Pulmonary artery endothelial cell (primary cell): ENCODE results near the gene ARHGEF2. TPM values are rescaled to one million over a fixed set of nuclear protein-coding genes. Genes with fewer than 3 reads are reported as not detected.

Experiments
- DNase-seq: peaks from one replicate; pipeline ENCODE4 v3.0.0-alpha.2; 2011; ENCODE audit warnings: low read depth, low spot score
- total RNA-seq: library from RNA; depleted of rRNA; stranded (reverse); fragments of >200 nt; gene quantifications from 2 replicates; pipeline ENCODE4 v1.2.3, GENCODE V29; 2014

Gene ARHGEF2
- total RNA-seq, 1 donor from 2014 or later = 71.3 TPM

- DNase-seq = no peak
Measured at GRCh38 chr1:155971910-155972809, 6.2 kb downstream of the ARHGEF2 start.

- DNase-seq = peak; percentile 74
Measured at GRCh38 chr1:155970531-155971167, 7.7 kb downstream of the ARHGEF2 start.

DNA sequence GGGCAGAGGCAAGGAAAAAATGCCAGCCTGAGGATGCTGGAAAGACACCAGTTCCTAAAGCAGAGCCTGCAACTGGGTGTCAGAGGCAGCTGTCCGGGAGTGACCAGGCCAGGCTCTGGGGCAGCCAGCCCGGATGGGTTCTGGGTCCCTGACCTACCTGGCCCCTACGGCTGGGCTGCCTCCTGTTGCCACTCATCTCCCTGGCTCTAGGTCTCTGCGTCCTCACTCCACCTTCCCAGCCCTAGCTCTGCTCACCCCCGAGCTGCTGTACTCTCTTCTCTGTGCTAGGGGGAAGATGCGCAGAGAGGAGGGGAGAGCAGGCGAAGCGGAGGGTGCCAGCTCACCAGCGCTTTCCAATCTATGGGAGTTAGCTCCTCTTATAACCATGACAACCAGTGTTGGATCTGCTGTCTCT, 9.0 kb downstream of the ARHGEF2 start:
- DNase-seq = no peak

DNA sequence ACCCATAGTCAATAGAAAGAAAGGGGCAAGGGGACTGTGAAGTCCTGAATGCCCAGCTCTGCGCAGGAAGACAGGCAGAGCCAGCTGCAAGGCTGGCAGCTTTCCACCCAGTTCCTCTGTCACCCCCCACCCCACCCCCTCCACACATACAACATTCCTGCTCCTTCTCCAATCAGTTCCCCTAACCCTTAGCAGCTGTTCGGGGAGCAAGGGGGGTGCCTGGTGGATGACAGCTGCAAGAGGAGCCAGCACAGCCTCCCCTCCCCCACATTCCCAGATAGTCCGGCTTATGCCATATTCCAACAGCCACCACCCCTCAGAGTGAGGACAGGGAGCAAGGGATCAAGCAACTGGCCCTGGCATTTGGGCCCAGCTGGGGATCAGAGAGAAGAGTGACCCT, 9.7 kb downstream of the ARHGEF2 start:
- DNase-seq = no peak

- no peak for DNase-seq
Measured at GRCh38 chr1:155968051-155968400, 10.3 kb downstream of the ARHGEF2 start.

DNA sequence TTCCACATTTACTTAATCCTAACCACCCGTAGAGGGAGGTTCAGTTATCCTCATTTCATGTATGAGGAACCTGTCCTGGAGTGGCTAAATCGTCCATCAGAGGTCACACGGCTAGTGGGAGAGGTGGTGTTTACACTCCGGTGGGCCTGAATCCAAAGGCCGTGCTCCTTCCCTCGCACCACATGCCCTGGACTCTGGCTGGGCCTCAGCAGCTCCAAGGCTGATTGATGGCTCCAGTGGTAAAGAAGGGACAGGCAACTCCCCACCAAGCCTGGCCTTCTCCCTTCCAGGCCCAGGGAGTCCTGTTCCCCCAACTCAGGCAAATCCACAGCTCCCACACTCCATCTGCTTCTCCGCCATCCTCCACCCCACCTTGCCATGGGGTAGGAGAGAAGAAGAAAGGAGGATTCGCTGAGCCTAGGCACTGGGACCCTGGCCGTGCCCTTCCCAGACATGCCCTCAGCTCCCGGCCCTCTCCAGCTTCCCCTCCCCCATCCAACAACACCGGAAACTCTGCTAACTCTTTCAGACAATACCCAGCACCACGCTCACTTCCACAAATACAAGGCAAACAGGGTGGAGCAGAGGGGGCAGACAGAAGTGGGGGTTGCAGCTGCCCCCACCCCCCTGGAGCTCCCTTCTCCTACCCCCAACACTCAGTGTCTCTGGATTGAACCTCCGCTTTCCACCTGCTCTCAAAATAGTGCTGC, 10.9 kb downstream of the ARHGEF2 start:
- DNase-seq = no peak

GRCh38 chr1:155966750-155967149, 11.6 kb downstream of the ARHGEF2 start:
- DNase-seq = no peak

- no peak for DNase-seq
Measured at GRCh38 chr1:155966135-155966534, 12.2 kb downstream of the ARHGEF2 start.

GRCh38 chr1:155964193-155964592, 14.2 kb downstream of the ARHGEF2 start:
- no peak for DNase-seq

DNA sequence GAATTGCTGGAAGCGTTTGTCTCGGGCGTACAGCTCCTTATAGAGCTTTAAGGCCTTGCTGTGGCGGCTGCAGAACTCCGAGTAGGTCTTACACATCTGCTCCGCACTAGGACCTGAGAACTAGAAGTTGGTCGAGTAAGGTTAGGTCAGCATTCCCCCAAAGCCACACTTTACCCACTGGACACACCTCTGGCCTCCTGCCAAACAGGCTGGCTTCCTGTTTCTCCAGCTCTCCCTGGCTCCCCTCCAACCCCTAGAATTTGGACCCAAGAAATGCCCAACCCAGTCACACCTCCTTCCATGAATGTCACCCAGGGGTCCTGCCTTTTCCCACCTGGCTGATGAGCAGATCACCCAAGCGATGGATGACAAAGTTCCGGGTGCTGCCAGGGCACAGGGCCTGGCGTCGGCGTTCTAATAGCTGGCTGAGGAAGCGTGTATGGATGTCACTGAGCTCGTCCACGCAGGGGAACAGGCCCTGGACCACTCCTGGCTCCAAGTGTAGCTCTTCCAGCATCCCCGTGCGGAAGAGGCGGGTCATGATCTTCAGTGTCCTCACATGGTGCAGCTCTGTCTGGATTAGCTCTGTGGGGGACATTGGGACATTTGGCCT, 15.6 kb downstream of the ARHGEF2 start:
- DNase-seq = no peak

GRCh38 chr1:155961937-155962336, 16.4 kb downstream of the ARHGEF2 start:
- peak; percentile 87 for DNase-seq

GRCh38 chr1:155960081-155960745, 18.1 kb downstream of the ARHGEF2 start:
- DNase-seq = no peak

GRCh38 chr1:155957411-155957915, 20.9 kb downstream of the ARHGEF2 start:
- no peak for DNase-seq

GRCh38 chr1:155954645-155955044, 23.7 kb downstream of the ARHGEF2 start:
- DNase-seq = no peak

DNA sequence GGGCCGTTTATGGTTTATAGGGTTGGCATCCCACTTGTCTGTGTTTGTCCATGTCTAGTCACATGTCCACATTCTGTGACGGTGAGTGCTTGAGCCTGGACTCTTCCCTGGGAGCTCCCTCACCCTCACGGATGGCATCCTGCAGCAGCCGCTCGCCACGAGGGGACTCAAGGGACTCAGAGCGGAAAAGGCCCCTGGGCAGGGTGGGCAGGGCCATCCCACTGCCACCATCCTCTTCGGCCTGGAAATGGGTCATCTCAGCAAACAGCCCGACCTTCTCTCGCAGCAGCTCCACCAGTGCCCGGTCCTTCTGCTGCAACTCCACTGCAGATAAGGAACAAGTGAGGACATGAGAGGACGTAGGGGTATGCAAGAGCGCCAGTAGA, 25.8 kb downstream of the ARHGEF2 start:
- DNase-seq = no peak

GRCh38 chr1:155951753-155952504, 26.4 kb downstream of the ARHGEF2 start:
- DNase-seq = no peak

- DNase-seq = no peak
Measured at GRCh38 chr1:155950829-155951228, 27.5 kb downstream of the ARHGEF2 start.

DNA sequence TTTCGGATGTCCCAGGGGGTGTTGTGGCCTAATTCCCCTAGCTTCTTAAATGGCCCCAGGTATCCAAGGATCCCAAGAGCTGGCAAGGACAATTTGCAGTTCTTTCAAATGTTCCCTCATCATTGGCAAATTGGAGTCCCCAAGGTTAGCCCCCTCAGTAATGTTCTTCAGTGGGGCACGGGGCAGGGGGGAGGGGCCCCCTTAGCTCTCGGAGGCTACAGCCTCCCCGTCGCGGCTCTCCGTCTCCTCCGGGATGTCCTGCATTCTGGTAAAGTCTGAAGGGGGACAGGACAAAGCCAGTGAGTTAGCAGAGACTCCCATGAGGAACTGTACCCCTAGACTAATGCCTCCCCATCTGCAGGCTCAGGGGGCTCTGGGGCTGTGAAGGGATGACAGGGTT, 30.6 kb downstream of the ARHGEF2 start:
- DNase-seq = no peak

DNA sequence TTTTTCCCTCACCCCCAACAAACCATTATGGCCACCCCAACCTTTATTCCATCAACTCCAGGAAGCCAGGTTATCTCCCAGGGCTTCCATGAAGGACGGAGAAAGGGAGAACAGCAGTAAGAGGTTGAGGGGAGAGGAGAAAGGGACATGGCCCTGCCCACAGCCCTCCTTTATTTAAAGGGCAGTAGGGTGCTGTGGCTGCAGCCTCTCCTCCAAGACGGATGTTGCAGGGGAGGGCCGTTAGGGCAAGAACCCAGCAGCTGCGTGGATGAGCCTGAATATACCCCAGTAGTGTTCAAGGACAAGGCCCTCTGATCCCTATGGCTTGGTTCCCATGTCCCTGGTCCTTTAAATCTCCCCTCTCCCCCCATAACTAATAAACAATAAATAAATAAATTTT, 31.1 kb downstream of the ARHGEF2 start:
- no peak for DNase-seq

DNA sequence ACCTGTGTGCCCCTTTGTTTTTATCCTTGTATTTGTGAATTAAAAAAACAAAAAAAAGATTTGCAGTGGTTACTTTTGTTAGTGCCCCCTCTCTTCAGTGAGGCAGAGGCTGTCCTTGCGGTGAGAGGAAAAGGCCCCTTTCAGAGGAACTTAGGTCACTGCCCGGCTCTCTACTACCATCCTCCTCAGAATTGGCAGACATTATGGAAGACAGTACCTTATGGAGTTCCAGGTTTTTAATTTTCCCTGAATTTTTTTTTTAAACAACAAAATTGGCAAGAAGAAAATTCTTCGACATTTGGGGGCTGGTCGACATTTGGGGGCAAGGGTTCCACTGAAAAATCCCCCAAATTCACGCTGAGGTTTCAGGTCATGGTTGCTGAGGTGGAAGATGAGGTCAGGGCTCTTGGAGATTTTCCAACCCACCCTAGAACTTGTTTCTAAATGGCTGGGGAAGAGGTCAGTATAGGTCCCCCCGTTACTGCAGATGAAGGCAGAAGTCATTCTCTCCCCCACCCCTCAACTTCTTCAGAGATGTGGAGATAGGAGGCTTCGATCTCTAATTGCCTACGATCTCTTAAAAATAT, 31.6 kb downstream of the ARHGEF2 start:
- DNase-seq = no peak
